ENCODE data around the gene MAN1C1. TPM values are rescaled to one million over a fixed set of nuclear protein-coding genes. Genes with fewer than 3 reads are reported as not detected.

MAN1C1 gene
- total RNA-seq, 1 experiment from 2014 or later: 0.11 TPM

DNA sequence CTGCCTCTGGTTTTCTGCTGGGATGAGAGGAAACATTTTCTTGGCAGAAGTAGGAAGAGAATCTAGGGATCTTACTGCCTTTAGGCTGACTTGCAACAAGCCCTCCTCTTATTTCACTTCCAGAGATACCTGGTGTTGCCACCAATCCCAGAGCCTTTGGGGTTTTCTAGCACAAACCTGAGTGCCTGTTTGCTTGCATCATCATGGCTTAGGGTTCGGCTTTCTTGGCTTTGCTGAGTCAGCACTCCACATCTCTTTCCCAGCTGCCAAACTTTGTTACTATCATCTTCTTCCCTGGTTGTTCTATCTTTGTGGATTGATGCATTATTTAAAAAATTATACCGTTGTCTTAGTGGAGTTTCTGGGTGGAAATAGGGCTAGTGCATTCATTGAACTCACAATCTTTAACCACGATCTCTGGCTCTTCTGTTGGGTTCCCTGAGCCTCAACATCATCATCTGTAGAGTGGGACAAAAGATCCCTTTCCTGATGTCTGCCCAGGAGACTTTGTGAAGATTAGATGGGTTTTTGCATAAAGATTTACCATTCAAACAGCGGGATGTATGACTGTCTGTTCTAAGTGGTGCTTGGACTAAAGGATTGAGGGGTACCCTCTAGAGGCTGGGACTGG is 106.8 kb downstream of the MAN1C1 start:
- Histone ChIP-seq H3K9me2 (replicated peaks; ENCODE audit: low read length) (no peaks in the 10 kb centered on the region), H3K9me3 (ENCODE audit: low read length) (no peaks in the 10 kb centered on the region), H3K27me3 (ENCODE audit: low read length) (no peaks in the 10 kb centered on the region), H4K20me1 (ENCODE audit: low read length) (no peaks in the 10 kb centered on the region), H3F3A (ENCODE audit: low read length, unreplicated experiment) (no peaks in the 10 kb centered on the region), H2AFZ (ENCODE audit: low read length) (no peak overlapping the region), H3K4me2 (ENCODE audit: low read length) (no peak overlapping the region), H3K36me3 (ENCODE audit: low read depth, low read length) (no peaks in the 10 kb centered on the region), H3K27ac (ENCODE audit: low read length) (no peak overlapping the region), H3K4me1 (ENCODE audit: insufficient read depth, low read length) (peaks cover 6% of the 10 kb centered on the region), H3K79me2 (ENCODE audit: low read length) (no peaks in the 10 kb centered on the region), H3K4me3 (ENCODE audit: low read length) (no peak overlapping the region), H3K9ac (ENCODE audit: low read length) (no peak overlapping the region)
- no peak for ATAC-seq
- TF ChIP-seq, protein P1, sequence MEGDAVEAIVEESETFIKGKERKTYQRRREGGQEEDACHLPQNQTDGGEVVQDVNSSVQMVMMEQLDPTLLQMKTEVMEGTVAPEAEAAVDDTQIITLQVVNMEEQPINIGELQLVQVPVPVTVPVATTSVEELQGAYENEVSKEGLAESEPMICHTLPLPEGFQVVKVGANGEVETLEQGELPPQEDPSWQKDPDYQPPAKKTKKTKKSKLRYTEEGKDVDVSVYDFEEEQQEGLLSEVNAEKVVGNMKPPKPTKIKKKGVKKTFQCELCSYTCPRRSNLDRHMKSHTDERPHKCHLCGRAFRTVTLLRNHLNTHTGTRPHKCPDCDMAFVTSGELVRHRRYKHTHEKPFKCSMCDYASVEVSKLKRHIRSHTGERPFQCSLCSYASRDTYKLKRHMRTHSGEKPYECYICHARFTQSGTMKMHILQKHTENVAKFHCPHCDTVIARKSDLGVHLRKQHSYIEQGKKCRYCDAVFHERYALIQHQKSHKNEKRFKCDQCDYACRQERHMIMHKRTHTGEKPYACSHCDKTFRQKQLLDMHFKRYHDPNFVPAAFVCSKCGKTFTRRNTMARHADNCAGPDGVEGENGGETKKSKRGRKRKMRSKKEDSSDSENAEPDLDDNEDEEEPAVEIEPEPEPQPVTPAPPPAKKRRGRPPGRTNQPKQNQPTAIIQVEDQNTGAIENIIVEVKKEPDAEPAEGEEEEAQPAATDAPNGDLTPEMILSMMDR (conservative IDR thresholded peaks at IDR 0.05; ENCODE audit: low read depth, low read length): no peak
- TF ChIP-seq EZH2phosphoT487 (IDR thresholded peaks at IDR 0.05; ENCODE audit: borderline replicate concordance, low read length) (no peak), EZH2 (IDR thresholded peaks at IDR 0.05; ENCODE audit: low read length, unreplicated experiment) (no peak)
- POLR2A ChIA-PET (ENCODE audit: unreplicated experiment): no interaction called here
- CTCF ChIA-PET: no interaction called here
- intact Hi-C loops (cut with micrococcal nuclease): no loop called here
- DNase-seq: no peak
- no TSS peak for BruUV-seq (replicated peaks)

DNA sequence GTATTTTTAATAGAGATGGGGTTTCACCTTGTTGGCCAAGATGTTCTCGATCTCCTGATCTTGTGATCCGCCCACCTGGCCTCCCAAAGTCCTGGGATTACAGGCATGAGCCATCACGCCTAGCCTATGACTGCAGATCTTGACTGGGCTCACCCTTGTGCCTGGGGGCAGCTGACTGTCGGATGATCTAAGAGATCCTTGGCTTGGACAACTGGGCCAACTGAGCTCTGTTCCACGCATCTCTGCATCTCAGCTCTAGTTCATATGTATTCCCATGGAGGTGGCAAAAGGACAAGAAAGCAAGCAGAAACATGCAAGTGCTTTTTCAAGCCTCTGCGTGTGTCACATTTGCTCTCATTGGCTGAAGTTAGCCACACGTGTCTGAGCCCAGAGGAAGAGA is 107.6 kb downstream of the MAN1C1 start:
- DNase-seq: no peak
- BruUV-seq (replicated peaks): no TSS peak
- no peaks in the 10 kb centered on the region for H4K20me1 ChIP-seq (ENCODE audit: low read length)
- peaks cover 6% of the 10 kb centered on the region for H3K4me1 ChIP-seq (ENCODE audit: insufficient read depth, low read length)
- no peaks in the 10 kb centered on the region for H3F3A ChIP-seq (ENCODE audit: low read length, unreplicated experiment)
- H3K4me2 ChIP-seq (ENCODE audit: low read length): no peak overlapping the region
- intact Hi-C loops (cut with micrococcal nuclease): no loop called here
- ChIA-PET CTCF (no interaction called here), POLR2A (ENCODE audit: unreplicated experiment) (no interaction called here)
- H2AFZ ChIP-seq (ENCODE audit: low read length): no peak overlapping the region
- H3K9me3 ChIP-seq (ENCODE audit: low read length): no peaks in the 10 kb centered on the region
- H3K27me3 ChIP-seq (ENCODE audit: low read length): no peaks in the 10 kb centered on the region
- no peak overlapping the region for H3K9ac ChIP-seq (ENCODE audit: low read length)
- no peak overlapping the region for H3K4me3 ChIP-seq (ENCODE audit: low read length)
- H3K79me2 ChIP-seq (ENCODE audit: low read length): no peaks in the 10 kb centered on the region
- H3K36me3 ChIP-seq (ENCODE audit: low read depth, low read length): no peaks in the 10 kb centered on the region
- H3K27ac ChIP-seq (ENCODE audit: low read length): no peak overlapping the region
- no peak for ATAC-seq
- no peaks in the 10 kb centered on the region for H3K9me2 ChIP-seq (replicated peaks; ENCODE audit: low read length)
- TF ChIP-seq EZH2phosphoT487 (IDR thresholded peaks at IDR 0.05; ENCODE audit: borderline replicate concordance, low read length) (no peak), EZH2 (IDR thresholded peaks at IDR 0.05; ENCODE audit: low read length, unreplicated experiment) (no peak)
- TF ChIP-seq, protein P1 (conservative IDR thresholded peaks at IDR 0.05; ENCODE audit: low read depth, low read length): no peak

DNA sequence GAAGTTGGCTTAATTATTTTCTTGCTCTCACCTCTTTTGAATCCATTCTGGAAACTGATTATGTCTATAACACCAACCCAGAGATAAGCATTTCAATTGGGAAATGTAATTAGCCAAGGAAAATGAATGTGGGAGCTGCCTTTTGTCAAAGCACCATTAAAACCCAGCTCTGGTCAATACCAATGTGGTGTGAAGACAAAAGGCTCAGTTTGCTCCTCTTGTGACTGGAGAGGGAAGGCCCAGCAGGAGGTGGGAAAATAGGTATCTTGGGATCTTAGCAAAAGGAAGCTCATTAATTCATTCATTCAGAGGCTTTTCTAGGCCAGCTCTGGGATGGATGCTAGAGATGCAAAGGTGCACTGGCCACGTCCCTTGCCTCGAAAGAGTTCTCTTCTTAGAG is 108.4 kb downstream of the MAN1C1 start:
- Histone ChIP-seq H4K20me1 (ENCODE audit: low read length) (no peaks in the 10 kb centered on the region), H2AFZ (ENCODE audit: low read length) (no peak overlapping the region), H3K27ac (ENCODE audit: low read length) (no peak overlapping the region), H3K27me3 (ENCODE audit: low read length) (no peaks in the 10 kb centered on the region), H3K9ac (ENCODE audit: low read length) (no peak overlapping the region), H3K9me2 (replicated peaks; ENCODE audit: low read length) (no peaks in the 10 kb centered on the region), H3K36me3 (ENCODE audit: low read depth, low read length) (no peaks in the 10 kb centered on the region), H3K79me2 (ENCODE audit: low read length) (no peaks in the 10 kb centered on the region), H3K4me1 (ENCODE audit: insufficient read depth, low read length) (peaks cover 6% of the 10 kb centered on the region), H3K9me3 (ENCODE audit: low read length) (no peaks in the 10 kb centered on the region), H3F3A (ENCODE audit: low read length, unreplicated experiment) (no peaks in the 10 kb centered on the region), H3K4me2 (ENCODE audit: low read length) (no peak overlapping the region), H3K4me3 (ENCODE audit: low read length) (no peak overlapping the region)
- ATAC-seq (no peak), DNase-seq (no peak)
- CTCF ChIA-PET: interaction anchor here (0.7 kb wide), 1 partner anchor 93 kb away, joined by 3 read pairs; no protein-coding TSS in a partner anchor
- no TSS peak for BruUV-seq (replicated peaks)
- intact Hi-C loops (cut with micrococcal nuclease): no loop called here
- TF ChIP-seq EZH2 (IDR thresholded peaks at IDR 0.05; ENCODE audit: low read length, unreplicated experiment) (no peak), EZH2phosphoT487 (IDR thresholded peaks at IDR 0.05; ENCODE audit: borderline replicate concordance, low read length) (no peak)
- TF ChIP-seq, protein P1 (conservative IDR thresholded peaks at IDR 0.05; ENCODE audit: low read depth, low read length): no peak
- POLR2A ChIA-PET (ENCODE audit: unreplicated experiment): no interaction called here
